ENCODE data around the gene NOL4L.

NOL4L gene

DNA sequence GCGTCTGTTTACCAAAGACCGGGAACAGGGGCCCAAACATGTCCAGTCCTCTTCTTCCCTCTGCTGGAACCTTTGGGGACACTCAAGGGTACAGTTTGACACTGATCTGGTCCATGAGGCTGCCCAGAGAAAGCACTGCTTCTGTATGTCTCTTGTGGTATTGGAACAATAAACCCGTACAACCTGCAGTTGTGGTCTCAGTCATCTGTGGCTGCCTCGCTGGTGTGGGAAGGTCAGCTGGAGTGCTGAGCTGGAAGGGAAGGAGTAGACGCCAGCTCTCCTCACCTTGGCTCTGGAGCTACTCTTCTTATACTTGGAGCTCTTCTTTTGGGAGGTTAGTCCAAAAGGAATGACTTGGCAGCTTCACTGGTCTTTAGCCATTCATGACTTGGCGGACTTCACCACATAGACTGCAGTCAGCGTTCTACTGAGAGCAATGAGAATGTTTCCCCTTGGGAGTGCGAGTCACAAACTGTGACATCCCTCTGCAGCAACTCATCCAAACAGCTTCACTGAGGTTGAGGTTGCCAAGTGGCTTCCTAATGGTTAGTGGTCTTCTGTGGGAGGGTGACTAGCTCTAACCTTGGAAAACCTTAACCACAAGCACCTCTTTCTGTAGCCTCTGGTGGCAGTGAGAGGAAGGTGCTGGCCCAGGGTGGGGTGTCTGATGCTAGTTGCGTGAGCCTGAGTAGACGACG is 145.9 kb downstream of the NOL4L start:
- peak; percentile 73 for DNase-seq

DNA sequence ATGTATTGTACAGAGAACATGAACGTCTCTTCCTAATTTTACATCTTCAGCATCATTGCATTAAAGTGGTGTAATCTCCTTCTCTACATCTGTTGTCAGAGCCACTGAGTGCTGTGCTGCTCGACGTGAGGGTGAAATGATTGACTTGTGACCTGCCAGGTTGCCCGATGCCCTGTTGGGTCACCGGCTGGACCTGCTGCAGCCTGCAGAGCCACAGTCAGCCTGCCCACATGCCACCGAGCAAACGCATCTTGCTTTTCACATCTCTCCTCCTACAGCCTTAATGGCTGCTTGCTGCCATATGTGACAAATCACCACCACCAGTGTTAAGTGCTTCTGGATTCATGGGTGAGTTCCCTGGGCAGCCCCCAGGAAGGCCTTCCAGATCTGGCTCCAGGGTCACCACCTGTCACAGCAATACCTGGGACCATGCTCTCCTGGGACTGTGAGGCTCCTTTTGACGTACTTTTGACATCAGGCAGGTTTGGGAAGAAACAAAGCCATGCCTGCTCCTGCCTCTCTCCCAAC is 146.7 kb downstream of the NOL4L start:
- peak; percentile 46 for DNase-seq

DNA sequence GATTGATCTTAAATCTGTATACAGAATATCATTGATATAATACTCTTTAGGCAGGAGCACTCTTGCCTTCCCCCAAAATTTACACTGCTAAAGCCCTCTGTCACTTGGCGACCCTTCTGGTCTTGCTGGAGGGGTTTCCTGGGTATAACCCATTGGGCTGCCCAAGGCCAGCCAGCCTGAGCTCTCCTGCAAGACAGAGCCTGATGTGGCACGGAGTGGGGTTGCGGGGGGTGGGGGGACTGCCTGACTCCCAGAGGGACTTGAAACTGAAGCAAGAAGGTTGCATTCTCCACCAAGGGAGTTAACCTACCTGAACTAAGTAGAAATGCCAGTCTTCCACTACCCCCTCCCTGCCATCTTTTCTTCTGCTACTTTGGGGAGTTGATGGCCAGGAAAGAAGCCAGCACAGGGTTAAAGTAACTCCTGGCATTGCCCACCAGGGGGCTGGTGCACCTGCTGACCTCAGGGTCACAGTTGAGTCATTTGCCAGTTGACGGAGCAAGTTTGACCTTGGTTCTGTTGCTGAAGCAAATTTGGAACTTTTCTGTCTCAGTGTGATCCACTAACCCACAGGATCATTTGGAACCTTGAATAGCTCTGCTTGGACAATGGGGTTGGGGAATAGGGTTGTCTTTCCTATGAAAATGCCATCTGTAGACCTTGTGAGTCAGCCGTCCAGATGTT is 147.6 kb downstream of the NOL4L start:
- peak; percentile 53 for DNase-seq

DNA sequence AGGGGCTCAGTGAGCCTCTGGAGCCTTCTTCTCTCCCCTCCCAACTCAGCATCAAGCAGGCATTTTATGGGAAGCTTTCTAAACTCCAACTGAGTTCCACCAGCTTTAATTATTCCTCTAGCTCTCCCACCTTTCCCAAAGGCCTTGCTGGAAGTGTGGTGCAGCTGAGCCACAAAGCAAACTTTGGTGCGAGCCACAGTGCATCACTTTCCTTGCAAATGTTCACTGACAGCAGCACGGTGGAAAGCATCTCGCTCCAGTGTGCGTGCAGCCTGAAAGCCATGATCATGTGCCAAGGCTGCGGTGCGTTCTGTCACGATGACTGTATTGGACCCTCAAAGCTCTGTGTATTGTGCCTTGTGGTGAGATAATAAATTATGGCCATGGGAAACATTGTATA is 148.2 kb downstream of the NOL4L start:
- no peak for DNase-seq

DNA sequence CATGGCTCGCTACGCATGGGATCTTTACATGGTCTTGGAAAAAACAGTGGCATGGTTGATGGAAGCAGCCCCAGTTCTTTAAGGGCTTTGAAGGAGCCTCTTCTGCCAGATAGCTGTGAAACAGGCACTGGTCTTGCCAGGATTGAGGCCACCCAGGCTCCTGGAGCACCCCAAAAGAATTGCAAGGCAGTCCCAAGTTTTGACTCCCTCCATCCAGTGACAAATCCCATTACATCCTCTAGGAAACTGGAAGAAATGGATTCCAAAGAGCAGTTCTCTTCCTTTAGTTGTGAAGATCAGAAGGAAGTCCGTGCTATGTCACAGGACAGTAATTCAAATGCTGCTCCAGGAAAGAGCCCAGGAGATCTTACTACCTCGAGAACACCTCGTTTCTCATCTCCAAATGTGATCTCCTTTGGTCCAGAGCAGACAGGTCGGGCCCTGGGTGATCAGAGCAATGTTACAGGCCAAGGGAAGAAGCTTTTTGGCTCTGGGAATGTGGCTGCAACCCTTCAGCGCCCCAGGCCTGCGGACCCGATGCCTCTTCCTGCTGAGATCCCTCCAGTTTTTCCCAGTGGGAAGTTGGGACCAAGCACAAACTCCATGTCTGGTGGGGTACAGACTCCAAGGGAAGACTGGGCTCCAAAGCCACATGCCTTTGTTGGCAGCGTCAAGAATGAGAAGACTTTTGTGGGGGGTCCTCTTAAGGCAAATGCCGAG is 148.8 kb downstream of the NOL4L start:
- DNase-seq = peak; percentile 37

DNA sequence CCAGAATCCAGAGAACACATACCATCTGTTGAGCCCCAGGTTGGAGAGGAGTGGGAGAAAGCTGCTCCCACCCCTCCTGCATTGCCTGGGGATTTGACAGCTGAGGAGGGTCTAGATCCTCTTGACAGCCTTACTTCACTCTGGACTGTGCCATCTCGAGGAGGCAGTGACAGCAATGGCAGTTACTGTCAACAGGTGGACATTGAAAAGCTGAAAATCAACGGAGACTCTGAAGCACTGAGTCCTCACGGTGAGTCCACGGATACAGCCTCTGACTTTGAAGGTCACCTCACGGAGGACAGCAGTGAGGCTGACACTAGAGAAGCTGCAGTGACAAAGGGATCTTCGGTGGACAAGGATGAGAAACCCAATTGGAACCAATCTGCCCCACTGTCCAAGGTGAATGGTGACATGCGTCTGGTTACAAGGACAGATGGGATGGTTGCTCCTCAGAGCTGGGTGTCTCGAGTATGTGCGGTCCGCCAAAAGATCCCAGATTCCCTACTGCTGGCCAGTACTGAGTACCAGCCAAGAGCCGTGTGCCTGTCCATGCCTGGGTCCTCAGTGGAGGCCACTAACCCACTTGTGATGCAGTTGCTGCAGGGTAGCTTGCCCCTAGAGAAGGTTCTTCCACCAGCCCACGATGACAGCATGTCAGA is 149.6 kb downstream of the NOL4L start:
- DNase-seq = no peak

DNA sequence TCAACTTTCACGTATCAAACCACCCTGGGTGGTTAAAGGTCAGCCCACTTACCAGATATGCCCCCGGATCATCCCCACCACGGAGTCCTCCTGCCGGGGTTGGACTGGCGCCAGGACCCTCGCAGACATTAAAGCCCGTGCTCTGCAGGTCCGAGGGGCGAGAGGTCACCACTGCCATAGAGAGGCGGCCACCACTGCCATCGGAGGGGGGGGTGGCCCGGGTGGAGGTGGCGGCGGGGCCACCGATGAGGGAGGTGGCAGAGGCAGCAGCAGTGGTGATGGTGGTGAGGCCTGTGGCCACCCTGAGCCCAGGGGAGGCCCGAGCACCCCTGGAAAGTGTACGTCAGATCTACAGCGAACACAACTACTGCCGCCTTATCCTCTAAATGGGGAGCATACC is 150.7 kb downstream of the NOL4L start:
- no peak for DNase-seq

DNA sequence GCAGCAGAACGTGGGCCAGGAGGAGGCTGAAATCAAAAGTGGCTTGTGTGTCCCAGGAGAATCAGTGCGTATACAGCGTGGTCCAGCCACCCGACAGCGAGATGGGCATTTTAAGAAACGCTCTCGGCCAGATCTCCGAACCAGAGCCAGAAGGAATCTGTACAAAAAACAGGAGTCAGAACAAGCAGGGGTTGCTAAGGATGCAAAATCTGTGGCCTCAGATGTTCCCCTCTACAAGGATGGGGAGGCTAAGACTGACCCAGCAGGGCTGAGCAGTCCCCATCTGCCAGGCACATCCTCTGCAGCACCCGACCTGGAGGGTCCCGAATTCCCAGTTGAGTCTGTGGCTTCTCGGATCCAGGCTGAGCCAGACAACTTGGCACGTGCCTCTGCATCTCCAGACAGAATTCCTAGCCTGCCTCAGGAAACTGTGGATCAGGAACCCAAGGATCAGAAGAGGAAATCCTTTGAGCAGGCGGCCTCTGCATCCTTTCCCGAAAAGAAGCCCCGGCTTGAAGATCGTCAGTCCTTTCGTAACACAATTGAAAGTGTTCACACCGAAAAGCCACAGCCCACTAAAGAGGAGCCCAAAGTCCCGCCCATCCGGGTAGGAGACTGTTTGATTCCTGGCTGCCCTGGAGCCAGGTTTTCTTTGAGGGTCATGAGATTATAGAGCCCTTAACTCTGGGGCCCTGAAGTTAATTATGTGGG is 151.7 kb downstream of the NOL4L start:
- DNase-seq = no peak

DNA sequence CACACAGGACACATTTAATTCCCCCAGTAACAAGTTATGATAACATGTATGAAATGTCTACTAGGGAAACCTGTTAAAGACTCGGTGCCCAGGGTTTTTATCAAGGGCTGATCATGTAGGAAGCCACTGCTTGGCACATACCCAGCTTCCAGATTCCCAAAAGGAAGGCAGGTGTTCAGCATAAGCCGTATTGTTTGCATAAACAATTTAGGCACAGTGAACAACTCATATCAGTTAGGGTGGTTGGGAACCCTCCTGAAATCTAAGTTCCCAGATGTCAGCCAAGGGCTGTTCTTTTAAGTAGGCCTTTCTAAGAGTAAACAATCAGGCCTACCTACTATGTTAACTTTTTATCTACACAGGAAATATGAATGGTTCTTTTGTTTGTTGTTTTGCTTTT is 152.9 kb downstream of the NOL4L start:
- no peak for DNase-seq

DNA sequence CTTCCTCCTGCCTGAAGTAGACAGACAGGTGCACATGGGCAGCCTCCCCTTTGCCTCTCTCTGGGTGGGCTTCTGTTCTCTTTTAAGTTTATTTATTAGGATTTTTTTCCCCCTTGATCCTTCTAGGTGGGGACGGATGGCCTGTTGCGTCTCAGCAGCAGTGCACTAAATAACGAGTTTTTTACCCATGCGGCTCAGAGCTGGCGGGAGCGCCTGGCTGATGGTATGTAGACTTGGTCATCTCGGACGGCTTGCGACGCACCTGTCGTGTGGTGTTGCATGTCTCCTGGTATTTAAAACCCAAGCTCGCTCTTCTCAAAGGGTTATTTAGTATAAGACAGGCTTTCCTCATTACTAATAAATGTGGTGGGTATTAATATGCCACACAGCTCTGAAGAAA is 153.7 kb downstream of the NOL4L start:
- no peak for DNase-seq

DNA sequence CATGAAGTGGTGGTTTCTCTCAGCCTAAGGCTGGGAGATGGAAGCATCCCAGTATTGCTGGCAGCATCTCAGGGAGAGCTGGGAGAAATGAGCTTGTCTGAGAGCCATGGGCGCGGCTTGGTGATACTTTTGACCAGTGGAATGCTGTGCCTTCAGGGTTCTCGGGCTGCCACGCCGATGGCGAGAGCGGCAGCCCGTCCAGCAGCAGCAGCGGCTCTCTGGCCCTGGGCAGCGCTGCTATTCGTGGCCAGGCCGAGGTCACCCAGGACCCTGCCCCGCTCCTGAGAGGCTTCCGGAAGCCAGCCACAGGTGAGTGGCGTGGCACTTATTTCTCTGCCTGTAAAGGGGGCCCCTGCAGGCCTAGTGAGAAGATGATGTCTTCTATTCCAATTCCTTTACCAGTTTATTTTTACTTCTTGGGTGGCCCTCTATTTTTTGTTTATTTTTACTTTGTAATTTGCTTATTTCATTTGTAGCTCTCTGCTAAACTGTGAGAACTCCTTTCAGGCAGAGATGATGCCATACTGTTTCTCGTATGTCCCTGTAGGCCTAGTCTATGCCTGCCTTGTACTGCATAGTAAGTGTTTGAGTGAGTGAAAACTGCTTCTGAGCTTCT is 155.3 kb downstream of the NOL4L start:
- DNase-seq = no peak

DNA sequence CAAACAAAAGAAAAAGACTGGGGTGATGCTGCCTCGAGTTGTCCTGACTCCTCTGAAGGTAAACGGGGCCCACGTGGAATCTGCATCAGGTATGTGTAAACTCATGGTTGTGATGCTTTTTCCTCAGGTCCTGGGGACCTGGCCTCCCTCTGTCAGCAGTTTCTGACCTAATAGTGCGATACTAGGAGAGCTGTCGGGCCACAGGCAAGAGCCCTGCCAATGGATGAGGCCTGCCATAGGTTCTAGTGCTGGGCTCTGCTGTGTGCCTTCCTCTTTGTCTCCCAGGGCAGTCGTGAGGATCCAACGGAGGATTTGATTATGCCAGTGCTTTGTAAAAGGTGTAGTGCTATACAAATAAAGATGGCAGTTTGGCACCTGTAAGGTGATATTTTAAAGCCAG is 155.8 kb downstream of the NOL4L start:
- DNase-seq = no peak

DNA sequence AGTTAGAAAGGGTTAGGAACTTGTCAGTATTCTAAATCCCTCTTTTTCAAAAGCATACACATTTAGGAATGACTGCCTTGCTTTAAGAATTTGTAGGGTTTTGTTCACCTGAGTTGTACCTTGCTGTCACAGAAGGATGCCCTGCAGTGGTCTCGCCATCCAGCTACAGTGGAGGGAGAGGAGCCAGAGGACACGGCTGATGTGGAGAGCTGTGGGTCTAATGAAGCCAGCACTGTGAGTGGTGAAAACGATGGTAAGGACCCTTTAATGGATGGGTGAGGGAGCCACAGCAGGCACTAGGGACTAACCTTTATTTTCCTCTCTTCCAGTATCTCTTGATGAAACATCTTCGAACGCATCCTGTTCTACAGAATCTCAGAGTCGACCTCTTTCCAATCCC is 157.1 kb downstream of the NOL4L start:
- no peak for DNase-seq

DNA sequence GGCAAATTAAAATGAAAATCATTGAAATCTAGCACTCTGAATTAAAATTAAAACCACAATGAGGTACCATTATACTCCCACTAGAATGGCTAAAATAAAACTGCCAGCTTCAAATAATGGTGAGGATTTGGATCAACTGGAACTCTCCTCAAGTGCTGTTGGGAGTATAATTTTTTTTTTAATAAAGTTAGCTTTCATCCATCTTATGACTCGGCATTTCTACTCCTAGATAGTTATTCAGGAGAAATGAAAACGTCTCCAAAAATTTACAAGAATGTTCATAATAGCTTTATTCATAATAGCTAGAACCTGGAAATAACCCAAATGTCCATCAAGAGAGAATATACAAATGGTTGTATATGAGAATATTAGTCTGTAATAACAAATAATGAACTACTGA is 163.8 kb downstream of the NOL4L start:
- DNase-seq = no peak

DNA sequence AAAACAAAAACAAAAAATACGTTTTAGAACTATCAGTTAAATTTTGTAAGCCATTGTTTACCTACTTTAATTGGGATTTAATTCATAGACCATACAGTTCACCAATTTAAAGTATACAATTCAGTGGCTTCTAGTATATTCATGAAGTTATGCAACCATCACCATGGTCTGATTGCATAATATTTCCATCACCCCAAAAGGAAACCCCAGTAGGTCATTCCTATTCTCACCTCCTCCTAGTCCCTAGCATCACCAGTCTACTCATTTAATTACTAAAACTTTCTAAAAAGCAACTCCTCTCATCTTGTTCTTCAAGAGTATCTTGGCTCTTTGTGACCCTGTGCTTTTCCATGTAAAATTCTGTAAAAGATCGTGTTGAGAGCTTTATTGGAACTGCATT is 166.8 kb downstream of the NOL4L start:
- no peak for DNase-seq

DNA sequence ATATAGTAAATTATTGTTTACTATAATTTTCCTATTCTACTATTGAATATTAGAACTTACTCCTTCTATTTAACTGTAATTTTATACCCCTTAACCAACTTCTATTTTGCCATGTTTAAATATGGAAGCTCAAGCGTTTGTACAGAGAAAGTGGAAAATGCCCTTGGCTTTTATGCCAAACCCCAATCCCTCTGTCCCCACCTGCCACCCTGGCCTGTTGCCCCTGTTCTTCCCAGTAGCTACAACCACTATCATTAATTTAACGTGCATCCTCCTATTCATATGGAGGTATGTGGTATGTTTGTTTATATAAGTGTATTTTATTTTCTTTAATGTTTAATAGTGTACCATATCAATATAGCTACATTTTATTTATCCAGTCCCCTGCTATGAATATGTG is 168.9 kb downstream of the NOL4L start:
- no peak for DNase-seq

DNA sequence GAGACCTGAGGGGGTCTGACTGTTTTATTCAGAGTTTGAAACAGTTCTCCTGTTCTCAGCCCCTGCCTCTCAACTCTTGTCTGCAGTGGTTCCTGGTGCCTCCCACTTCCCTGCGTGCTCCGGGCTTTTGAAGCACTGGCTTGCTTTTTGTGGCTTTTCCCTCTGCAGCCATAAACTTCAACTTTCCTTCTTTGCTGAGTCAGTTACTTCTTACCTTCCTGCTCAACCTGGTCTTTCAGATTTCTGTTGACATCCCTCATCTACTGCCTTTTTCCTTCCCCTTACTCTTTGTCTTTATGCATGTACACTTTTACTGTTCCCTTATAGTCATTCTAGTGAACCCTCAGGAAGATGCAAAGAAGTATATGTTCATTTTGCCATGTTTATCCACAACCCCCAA is 169.6 kb downstream of the NOL4L start:
- DNase-seq = no peak

DNA sequence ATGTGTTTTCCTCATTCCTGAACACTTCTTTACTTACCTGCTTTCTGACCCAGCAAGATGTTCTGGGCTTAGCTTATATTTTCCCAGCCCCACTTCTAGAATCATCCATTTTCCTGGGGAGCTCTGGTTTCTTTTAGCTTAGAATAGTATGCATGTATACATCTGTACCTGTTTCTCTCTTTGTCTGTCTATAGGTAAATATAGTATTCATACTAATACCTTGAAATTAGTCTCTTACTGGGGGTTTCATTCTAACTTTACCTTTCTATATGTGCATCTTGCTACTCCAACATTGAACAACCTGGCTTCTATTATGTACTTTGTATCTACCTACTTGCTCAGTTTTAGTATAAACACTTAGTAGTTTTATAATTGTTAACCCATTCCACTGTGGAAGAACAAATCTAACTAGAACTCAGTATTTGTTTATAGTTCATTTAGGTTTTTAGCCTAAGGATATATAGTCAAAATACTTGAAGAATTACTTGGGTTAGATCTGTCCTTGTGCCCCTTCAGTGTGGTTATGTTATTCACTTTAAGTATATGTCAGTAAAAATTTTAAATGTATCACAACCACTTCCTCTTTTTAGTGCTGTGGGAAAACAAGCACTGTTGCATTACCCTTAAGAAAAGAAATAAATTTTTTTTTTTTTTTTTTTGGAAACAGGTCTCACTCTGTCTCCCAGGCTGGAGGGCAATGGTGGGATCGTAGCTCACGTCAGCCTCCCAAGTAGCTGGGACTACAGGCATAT is 173.0 kb downstream of the NOL4L start:
- DNase-seq = no peak

DNA sequence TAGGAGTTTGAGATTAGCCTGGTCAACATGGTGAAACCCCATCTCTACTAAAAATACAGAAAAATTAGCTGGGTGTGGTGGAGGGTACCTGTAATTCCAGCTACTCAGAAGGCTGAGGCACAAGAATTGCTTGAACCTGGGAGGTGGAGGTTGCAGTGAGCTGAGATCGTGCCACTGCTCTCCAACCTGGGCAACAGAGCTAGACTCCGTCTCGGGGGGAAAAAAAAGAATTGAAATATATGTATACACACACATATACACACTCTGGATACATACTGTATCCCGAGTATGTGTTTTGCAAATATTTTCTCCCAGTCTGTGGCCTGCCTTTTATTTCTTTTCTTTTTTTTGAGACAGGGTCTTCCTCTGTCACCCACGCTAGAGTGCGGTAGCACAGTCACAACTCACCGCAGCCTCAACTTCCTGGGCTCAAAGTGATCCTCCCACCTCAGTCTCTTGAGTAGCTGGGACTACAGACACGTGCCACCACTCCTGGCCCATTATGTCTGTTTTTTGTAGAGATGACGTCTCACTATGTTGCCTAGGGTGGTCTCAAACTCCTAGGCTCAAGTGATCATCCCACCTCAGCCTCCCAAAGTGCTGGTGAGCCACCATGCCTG is 177.9 kb downstream of the NOL4L start:
- DNase-seq = peak; percentile 76

DNA sequence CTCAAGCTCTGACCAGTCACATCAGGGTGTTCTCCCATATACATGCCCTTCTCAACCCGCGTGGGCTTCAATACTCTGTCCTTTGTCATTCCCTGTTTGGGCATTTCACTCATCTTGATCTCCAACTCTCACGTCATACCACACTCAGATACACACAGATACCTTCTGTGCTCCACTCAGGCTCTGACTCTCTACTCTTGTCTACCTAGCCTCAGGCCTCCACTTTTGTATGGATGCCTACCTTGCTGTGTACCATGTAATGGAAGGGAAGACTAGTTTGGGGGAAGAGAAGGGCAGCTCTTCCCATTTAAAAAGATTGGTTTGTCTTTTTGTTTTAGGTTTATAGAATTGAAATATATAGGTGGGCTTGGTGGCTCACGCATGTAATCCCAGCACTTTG is 178.4 kb downstream of the NOL4L start:
- DNase-seq = no peak

DNA sequence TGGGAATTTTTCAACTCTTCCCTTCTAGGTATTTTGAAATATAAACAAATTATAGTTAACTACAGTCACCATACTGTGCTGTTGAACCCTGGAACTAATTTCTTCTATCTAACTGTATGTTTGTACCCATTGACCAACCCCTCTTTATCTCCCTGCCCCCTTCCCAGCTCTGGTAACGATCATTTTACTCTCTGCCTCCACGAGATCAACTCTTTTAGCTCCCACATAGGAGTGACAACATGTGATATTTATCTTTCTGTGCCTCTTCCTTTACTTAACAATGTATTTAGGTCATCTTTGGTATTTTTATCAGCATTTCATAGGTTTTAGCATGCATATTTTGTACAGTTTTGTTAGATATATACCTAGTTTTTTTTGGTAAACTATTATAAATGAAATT is 181.1 kb downstream of the NOL4L start:
- no peak for DNase-seq

All from activated CD8-positive, alpha-beta memory T cell treated with anti-CD3 and anti-CD28 coated beads, Interleukin-2, amount 50 U/mL, for 48 hours (primary cell).